Left colon (tissue), 2 donors: Measurements from ENCODE around the gene TYW3. TPM values are rescaled to one million over a fixed set of nuclear protein-coding genes. Genes with fewer than 3 reads are reported as not detected.
"Not testable (repeated sequence)": the region's sequence is repeated elsewhere in the genome, so short reads cannot be mapped to it uniquely, and the experiment has no call there.

Experiments
- ATAC-seq: fragments of 200-7000 bp; cut with Tn5 transposase; one replicate; pipeline ENCODE4 v1.9.1; 2020; ENCODE audit warnings: mild to moderate bottlenecking, moderate library complexity
- DNase-seq, 2 donors: peaks; one replicate each; pipeline ENCODE4 v3.0.0-alpha.2; 2020
- intact Hi-C, 2 donors: fragments of 100-400 bp; cut with DNase I in 1 of 2; cut with micrococcal nuclease in 1 of 2; formaldehyde crosslinking; loops; one replicate each; pipeline versions ENCODE4 v1.11.2 to v1.14.0; 2022; cut with DNase I, micrococcal nuclease
- total RNA-seq, 2 donors: library from RNA; stranded (reverse); fragmentation: NEBNext Ultra II Directional; extraction: Animal tissue kit (Norgen Biotek cat#: 25700); gene quantifications; one replicate each; pipeline ENCODE4 v1.2.1, GENCODE V29; 2021
- donor health status: DM: no; HTN: no; CAD: no.
- donor health status: DM: yes; HTN: yes; CAD: no.

TYW3 gene
- total RNA-seq, 2 donors from 2014 or later: 8.2 to 11.8 TPM

DNA sequence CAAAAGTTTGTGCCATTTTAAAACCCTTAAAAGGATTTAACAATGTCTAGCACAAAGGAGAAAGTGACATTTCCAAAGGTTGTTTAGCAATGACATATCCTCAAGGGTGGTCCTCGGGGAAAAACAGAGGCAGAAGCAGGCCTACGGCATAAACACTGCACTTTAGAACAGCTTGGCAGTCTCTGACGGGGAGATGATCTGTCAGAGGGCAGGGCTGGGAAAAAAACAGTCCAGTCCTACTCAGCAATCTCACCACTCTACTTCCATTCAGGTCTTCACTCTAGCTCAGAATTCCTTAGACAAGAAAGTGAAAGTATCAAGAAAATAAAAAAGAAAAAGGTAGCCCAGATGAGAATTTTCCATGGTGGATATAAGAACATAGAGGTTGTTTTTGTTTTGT is 4.2 kb upstream of the TYW3 start:
- ATAC-seq: no peak
- intact Hi-C loops: no loop called here
- no peak for DNase-seq

DNA sequence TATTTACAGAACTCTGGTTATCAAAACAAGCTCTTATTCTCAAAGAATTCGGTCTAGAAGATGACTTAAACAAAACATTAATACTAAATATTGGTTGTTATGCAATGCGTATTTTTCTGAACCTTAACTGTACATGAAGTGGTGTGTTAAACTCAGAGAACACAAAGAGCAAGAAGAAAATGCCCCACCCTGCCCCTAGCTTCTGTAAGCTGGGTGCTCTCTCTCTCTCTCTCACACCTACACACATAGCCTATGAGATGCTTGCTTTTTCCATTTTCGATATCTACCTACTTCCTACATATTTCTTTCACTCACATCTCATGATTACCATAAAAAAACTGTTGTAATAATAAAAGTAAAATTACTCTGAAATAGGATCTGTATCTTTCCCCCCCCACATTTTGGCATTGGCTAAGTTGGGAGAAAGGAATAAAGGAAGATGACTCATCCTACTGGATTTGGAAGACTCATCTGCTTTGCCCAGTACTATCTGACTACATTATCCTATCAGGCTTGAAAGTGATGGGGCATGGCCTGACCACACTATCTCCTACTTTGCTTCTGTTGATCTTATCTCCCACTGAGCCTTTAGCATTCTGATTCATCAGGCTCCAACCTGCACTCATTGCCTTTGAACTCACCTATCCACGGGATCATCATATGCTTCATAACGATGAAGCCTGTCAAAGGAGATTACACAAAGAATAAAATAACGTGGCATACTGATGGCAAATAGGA is 3.0 kb upstream of the TYW3 start:
- ATAC-seq (no peak), DNase-seq (no peak)

DNA sequence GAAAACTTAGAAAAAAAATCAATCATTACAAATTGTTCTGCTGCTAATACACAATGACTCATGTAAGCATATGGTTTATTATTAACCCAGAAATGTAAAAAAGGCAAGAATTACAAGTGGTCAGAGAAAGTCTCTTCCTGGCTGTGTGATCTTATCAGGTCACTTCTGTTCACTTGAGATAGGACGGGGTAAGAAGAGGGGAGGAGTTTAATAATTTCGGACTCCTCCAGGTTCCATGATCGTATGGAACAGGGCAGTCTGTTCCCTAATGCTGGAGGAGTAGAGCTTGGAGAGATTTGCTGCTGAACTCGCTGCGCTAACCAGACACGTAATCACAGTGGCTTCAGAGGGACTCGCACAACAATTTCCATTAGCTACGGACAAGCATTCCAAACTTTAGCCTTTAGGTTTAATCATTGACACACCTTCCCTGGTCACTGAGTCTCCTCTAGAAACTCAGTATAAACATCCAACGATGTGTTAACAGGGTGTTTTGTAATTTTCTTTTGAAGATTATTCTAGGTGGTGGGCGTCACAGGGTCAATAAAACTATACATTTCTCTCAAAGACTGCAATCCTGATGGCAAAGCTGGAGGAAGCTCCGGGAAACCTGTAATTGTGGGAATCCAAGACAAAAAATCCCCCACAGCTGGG is 1.4 kb upstream of the TYW3 start:
- DNase-seq (no peak), ATAC-seq (peak; percentile 40)
- intact Hi-C loops: no loop called here

More for the DNA sequence above, 3.0 kb upstream of the TYW3 start:
- intact Hi-C loops: no loop called here

DNA sequence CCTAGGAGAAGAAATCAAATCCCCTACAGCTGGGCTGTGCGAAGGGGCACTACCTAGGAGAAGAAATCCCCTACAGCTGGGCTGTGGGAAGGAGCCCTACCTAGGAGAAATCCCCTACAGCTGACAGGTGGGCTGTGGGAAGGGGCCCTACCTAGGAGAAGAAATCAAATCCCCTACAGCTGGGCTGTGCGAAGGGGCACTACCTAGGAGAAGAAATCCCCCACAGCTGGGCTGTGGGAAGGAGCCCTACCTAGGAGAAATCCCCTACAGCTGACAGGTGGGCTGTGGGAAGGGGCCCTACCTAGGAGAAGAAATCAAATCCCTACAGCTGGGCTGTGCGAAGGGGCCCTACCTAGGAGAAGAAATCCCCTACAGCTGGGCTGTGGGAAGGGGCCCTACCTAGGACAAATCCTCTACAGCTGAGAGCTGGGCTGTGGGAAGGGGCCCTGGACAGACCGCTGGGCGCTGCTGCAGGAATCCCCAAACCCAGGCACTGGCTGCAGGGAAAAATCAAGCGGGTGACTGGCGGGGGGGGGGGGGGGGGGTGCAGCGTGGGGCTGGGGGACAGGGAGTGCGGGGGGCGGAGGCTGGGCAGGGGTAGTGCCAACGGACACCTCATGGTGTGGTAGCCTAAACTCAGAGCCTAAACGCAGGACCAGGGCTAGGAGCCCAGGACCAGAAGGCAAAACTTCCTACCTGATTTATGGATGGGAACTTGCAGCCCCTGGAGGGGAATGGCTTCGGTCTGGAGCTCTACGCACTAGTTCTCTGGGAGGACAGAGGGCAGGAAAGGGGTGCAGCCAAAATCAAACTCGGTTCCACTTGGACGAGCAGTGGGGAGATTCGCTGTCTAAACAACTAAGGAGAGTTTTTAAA is 643 bp upstream of the TYW3 start:
- ATAC-seq: peak; percentile 16
- peak in 1 of 2 donors; percentile 20 for DNase-seq
- intact Hi-C loops: not testable (repeated sequence)

DNA sequence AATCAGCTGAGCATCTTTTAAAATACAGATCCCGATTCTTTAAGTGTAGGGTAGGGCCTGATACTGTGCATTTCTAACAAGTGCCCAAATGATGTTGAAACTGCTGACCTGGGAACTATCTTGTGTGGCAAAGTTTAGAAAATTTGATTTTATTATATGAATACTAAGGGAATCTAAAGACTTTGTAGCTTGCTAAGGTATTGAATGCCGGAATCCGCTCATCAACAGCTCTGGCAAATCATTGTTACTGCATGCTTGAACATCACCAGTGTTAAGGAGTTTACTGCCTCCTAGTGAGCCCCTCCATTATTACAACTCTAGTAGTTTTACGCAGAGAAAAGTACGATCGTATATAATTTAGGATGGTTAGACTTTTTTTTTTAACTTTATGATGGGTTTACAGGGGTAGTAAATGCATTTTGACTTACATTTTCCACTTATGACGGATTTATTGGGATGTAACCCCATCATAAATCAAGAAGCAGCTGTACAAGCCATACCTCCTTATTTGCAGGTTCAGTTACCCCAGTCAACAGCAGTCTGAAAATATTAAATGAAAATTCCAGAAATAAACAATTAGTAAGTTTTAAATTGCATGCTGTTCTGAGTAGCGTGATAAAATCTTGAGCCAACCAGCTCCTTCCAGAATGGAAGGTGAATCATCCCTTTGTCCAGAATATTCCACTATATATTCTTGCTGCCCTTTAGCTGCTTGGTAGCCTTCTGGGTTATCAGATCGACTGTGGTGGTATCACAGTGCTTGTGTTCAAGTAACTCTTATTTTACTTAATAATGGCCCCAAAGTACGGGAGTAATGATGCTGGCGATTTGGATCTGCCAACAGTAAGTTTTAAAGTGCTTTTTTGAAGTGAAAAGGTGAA is 892 bp downstream of the TYW3 start:
- intact Hi-C loops: no loop called here
- DNase-seq (peak; percentile 9 to 29), ATAC-seq (peak; percentile 79)

DNA sequence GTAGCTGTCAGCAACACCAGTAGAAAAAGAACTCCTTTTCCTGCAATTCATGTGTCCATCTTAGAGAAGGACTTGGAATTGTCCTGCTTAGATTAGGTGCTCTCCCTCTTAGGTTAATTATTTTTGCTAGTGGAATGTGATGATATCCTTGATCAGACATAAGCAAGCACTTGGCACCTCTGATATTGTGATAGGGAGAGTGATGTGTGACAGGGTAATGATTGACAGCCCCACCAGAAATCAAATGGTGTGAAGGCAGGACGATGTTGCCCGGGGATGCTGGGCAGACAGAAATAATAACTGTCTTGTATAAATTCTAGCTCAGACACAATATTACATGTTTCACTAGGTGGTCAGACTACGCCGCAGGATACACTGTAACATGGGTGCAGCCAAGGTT is 4.4 kb downstream of the TYW3 start:
- ATAC-seq (no peak), DNase-seq (no peak)
- intact Hi-C loops: no loop called here

DNA sequence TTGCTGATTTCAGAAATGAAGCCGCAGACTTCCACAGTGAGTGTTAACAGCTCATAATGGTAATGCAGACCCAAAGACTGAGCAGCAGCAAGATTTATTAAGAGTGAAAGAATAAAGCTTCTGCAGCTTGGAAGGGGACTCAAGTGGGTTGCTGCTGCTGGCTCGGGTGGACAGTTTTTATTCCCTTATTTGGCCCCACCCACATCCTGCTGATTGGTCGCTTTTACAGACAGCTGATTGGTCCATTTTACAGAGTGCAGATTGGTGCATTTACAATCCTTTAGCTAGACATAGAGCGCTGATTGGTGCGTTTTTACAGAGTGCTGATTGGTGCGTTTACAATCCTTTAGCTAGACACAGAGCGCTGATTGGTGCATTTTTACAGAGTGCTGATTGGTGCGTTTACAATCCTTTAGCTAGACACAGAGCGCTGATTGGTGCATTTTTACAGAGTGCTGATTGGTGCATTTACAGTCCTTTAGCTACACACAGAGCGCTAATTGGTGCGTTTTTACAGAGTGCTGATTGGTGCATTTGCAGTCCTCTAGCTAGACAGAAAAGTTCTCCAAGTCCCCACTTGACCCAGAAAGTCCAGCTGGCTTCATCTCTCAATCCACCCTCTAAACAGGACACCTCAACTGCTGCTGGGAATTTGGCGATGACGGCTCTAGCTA is 7.5 kb downstream of the TYW3 start:
- DNase-seq, ATAC-seq, intact Hi-C loops: not testable (repeated sequence)

DNA sequence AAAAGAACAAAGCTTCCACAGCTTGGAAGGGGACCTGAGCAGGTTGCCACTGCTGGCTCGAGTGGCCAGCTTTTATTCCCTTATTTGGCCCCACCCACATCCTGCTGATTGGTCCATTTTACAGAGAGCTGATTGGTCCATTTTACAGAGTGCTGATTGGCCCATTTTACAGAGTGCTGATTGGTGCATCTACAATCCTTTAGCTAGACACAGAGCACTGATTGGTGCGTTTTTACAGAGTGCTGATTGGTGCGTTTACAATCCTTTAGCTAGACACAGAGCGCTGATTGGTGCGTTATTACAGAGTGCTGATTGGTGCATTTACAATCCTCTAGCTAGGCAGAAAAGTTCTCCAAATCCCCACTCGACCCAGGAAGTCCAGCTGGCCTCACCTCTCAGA is 12.3 kb downstream of the TYW3 start:
- intact Hi-C loops, ATAC-seq, DNase-seq: not testable (repeated sequence)

DNA sequence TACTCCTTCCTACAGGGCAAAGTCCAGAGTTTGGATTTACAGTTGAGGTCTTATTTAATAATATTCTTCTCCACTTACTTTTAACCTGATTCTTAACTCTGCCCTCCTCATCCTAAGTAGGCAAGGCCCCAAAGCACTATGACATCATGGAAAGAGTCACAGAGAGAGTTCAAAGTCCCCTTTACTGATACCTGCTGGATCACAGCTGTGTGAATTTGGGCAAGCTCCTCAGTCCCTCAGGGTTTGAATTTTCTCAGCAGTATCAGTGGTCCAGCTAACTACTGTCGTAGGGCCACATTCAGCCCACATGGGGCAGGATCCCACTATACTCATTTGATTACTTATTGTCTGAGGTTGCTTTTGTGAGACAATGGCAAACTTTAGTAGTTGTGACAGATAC is 16.0 kb downstream of the TYW3 start:
- ATAC-seq (peak; percentile 35), DNase-seq (no peak)
- intact Hi-C loops: no loop called here

DNA sequence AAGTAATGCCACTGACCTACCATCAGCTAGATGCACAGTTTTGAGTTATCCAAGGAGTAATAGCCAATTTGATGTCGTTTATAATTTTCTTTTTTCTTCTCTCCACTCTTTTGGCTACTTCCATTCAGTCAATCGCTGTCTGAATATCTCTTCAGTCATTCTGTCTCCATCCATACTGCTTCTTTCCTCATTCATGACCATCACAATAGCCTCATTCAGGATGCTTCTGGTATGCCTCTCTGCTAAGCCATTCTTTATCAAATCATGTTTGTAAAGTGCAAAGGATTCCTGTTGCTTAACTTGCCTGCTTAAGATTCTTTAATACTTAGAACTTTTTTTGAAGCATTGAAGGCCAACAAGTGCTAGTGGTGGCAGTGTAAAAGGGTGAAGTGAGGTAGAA is 20.2 kb downstream of the TYW3 start:
- ATAC-seq: no peak
- intact Hi-C loops: no loop called here

DNA sequence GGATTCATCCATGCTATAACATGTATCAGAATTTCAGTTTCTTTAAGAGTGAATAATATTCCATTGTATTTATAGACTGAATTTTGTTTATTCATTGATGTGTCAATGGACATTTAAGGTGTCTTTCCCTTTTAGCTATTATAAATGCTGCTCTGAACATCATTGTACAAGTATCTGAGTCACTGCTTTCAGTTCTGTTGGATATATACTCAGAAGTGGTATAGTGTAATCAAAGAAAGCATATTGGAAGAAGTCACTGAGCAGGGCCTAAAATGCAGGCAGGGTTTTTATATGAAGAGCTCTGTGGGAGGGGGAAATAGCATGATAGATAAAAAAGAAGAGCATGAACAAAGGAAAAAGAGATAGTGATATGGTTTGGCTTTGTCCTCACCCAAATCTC is 22.5 kb downstream of the TYW3 start:
- DNase-seq (no peak), ATAC-seq (no peak)
- intact Hi-C loops: no loop called here

More for the DNA sequence above, 20.2 kb downstream of the TYW3 start:
- DNase-seq: no peak

DNA sequence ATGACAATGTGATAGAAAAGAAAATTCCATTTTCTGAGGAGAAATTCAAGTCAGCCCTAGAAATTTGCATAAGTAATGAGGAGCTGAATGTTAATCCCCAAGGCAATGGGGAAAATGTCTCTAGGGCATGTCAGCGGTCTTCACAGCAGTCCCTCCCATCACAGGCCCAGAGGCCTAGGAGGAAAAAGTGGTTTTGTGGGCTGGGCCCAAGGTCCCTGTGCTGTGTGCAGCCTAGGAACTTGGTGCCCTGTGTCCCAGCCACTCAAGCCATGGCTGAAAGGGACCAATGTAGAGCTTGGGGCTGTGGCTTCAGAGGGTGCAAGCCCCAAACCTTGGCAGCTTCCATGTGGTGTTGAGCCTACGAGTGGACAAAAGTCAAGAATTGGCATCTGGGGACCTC is 23.7 kb downstream of the TYW3 start:
- ATAC-seq, intact Hi-C loops, DNase-seq: not testable (repeated sequence)

DNA sequence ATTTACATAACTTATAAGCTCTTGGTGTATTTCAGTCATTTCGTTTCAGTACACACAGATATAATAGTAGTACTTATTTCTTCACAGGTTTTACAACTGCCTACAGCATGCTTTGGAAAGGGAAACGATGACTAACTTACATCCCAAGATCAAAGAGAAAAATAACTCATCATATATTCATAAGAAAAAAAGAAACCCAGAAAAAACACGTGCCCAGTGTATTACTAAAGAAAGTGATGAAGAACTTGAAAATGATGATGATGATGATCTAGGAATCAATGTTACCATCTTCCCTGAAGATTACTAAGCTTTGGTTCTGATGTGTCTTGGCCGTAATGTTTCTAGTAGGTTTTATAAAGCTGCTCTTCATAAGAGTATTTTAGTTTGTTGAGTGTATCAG is 30.9 kb downstream of the TYW3 start:
- intact Hi-C loops: no loop called here

DNA sequence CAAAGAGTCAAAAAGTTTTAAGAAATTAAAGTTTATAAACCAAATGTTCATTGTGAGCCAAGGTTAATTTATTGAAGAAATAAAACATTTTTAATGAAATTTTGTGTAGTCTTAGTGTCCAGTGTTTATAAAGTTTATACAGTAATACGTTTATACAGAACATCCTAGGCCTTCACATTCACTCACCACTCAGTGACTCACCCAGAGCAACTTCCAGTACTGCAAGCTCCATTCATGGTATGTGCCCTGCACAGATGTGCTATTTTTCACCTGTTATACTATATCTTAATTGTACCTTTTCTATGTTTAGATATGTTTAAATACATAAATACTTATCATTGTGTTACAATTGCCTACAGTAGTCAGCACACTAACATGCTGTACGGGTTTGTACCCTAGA is 33.6 kb downstream of the TYW3 start:
- intact Hi-C loops: no loop called here

More for the DNA sequence above, 30.9 kb downstream of the TYW3 start:
- no peak for ATAC-seq
- no peak for DNase-seq

DNA sequence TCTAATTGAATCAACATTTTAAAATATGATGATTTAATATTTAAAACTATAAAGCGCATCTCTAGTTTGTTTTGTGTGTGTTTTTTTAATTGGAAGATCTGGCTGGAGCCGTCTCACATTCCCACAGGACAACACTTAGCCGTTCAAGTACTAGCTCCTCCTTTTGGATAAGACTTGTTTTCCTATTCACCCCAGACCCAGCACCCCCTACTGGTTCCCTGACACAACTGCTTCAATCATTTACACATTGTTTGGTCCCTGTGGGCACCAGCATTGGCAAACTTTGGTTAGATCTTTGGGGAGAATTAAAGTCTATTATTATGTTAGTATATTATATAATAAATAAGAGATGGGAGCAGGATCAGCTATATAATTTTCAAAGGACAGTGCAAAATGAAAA is 34.5 kb downstream of the TYW3 start:
- intact Hi-C loops: no loop called here
- no peak for ATAC-seq
- no peak for DNase-seq

More for the DNA sequence above, 33.6 kb downstream of the TYW3 start:
- DNase-seq (no peak), ATAC-seq (no peak)

DNA sequence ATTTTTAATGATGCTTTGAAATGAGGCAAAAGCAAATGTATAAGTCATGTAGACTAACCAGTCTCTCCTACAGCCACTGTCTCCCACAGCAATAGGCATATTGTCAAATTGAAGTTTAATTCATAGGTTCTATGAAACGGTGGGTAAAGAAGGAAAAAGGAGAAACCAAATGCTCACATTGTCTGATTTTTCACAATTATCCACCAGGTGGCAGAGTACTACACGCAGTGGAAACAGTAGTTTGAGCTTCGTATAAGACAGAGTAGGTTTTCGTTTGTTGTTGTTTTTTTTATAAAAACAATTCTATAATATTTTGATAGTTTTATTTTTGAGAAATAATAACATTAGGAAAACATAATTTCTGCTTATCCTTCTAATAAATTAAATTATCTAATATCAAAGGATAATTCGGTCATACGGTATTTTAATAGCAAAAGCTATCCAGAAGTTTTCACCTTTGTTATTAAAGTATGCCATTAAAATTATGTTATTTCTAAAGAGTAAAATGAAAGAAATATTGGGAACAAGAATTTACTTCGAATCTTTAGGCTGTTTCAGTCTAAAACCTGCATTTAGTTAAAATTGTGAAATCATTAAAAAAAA is 39.1 kb downstream of the TYW3 start:
- ATAC-seq: peak; percentile 45
- no peak for DNase-seq
- intact Hi-C loops: loop anchor here in 1 of 2 donors (5.0 kb wide), 1 partner anchor 430 kb away; no protein-coding TSS in a partner anchor

DNA sequence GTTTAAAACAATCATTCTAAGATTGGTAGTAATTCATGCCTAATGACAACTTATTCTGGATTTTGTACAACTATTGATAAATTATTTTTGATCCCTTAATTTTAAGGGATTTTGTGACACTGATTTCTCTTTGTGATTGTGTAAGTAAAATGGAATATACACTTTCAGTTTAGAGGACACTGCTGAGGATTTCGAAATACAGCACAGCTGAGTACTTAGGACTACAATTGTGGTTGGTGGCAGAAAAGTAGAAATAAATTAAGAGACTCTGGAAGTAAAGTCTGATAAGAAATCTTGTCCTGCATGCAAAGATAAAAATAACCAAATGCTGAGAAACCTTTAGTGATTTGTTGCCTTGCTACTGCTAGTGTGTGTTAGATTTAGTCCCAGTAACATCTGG is 40.0 kb downstream of the TYW3 start:
- ATAC-seq (no peak), DNase-seq (no peak)
- intact Hi-C loops: loop anchor here in 1 of 2 donors (5.0 kb wide), 1 partner anchor 429 kb away; no protein-coding TSS in a partner anchor
